ENCODE measurements around the gene ARMC5.

DNA sequence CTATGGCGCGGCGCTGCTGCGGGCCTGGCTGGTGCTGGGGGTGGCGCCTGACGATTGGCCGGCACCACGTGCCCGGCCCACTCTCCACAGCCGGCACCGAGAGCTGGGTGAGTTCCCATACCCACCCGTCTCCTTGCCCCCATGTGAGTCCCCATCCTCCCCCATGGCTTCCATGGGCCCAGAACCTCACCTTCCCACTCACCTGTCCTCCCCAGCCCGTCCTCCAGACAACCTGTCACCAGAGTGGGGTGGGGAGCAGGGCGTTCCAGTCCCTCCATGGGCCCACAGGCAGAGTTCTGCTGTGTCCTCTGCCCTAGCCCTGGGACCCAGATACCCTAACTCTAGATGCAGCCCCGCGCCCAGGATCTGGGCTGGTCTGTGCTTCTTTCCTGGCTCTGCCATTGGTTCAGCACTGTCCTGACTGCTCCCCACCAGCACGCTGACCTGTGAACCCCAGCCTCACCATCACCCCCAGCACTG, 5.5 kb downstream of the ARMC5 start:
- TF ChIP-seq POLR2AphosphoS5 (IDR thresholded peaks at IDR 0.05; ENCODE audit: low read depth, low read length) = no peak
- TF ChIP-seq POLR2A (IDR thresholded peaks at IDR 0.05; ENCODE audit: borderline replicate concordance, extremely low read depth, insufficient read depth, insufficient read length) = no peak
- TF ChIP-seq, protein P1, sequence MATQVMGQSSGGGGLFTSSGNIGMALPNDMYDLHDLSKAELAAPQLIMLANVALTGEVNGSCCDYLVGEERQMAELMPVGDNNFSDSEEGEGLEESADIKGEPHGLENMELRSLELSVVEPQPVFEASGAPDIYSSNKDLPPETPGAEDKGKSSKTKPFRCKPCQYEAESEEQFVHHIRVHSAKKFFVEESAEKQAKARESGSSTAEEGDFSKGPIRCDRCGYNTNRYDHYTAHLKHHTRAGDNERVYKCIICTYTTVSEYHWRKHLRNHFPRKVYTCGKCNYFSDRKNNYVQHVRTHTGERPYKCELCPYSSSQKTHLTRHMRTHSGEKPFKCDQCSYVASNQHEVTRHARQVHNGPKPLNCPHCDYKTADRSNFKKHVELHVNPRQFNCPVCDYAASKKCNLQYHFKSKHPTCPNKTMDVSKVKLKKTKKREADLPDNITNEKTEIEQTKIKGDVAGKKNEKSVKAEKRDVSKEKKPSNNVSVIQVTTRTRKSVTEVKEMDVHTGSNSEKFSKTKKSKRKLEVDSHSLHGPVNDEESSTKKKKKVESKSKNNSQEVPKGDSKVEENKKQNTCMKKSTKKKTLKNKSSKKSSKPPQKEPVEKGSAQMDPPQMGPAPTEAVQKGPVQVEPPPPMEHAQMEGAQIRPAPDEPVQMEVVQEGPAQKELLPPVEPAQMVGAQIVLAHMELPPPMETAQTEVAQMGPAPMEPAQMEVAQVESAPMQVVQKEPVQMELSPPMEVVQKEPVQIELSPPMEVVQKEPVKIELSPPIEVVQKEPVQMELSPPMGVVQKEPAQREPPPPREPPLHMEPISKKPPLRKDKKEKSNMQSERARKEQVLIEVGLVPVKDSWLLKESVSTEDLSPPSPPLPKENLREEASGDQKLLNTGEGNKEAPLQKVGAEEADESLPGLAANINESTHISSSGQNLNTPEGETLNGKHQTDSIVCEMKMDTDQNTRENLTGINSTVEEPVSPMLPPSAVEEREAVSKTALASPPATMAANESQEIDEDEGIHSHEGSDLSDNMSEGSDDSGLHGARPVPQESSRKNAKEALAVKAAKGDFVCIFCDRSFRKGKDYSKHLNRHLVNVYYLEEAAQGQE (IDR thresholded peaks at IDR 0.05; ENCODE audit: low read depth) = no peak
- TF ChIP-seq, protein P2, sequence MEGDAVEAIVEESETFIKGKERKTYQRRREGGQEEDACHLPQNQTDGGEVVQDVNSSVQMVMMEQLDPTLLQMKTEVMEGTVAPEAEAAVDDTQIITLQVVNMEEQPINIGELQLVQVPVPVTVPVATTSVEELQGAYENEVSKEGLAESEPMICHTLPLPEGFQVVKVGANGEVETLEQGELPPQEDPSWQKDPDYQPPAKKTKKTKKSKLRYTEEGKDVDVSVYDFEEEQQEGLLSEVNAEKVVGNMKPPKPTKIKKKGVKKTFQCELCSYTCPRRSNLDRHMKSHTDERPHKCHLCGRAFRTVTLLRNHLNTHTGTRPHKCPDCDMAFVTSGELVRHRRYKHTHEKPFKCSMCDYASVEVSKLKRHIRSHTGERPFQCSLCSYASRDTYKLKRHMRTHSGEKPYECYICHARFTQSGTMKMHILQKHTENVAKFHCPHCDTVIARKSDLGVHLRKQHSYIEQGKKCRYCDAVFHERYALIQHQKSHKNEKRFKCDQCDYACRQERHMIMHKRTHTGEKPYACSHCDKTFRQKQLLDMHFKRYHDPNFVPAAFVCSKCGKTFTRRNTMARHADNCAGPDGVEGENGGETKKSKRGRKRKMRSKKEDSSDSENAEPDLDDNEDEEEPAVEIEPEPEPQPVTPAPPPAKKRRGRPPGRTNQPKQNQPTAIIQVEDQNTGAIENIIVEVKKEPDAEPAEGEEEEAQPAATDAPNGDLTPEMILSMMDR (IDR thresholded peaks at IDR 0.05 in 2 of 3, conservative IDR thresholded peaks at IDR 0.05 in 1 of 3; ENCODE audit: borderline replicate concordance in 1 of 3, insufficient read depth in 1 of 3, low read depth in 2 of 3, low read length in 2 of 3) = no peak
- TF ChIP-seq, protein P3, sequence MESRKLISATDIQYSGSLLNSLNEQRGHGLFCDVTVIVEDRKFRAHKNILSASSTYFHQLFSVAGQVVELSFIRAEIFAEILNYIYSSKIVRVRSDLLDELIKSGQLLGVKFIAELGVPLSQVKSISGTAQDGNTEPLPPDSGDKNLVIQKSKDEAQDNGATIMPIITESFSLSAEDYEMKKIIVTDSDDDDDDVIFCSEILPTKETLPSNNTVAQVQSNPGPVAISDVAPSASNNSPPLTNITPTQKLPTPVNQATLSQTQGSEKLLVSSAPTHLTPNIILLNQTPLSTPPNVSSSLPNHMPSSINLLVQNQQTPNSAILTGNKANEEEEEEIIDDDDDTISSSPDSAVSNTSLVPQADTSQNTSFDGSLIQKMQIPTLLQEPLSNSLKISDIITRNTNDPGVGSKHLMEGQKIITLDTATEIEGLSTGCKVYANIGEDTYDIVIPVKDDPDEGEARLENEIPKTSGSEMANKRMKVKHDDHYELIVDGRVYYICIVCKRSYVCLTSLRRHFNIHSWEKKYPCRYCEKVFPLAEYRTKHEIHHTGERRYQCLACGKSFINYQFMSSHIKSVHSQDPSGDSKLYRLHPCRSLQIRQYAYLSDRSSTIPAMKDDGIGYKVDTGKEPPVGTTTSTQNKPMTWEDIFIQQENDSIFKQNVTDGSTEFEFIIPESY (IDR thresholded peaks at IDR 0.05; ENCODE audit: extremely low read depth, insufficient replicate concordance, low read length) = no peak

Data from HCT116 (cell line).